A673 (cell line): Measurements from ENCODE around the gene CLASP2. TPM values are rescaled to one million over a fixed set of nuclear protein-coding genes. Genes with fewer than 3 reads are reported as not detected.

Experiments
- BruUV-seq: library from RNA; stranded (reverse); fragments of 400-500 nt; replicated peaks from 2 replicates; lab custom pipeline; 2021; lab: Mats Ljungman, UMichigan
- CTCF ChIA-PET: fragments of 300-600 bp; sonication (Branson Sonifier 250); formaldehyde crosslinking; loops from one replicate; lab custom pipeline; 2022; ENCODE audit warnings: antibody characterized with exemption; lab: Charles Lee
- POLR2A ChIA-PET: fragments of 300-600 bp; sonication (Branson Sonifier 250); formaldehyde crosslinking; loops from one replicate; lab custom pipeline; 2022; ENCODE audit warnings: antibody characterized with exemption; ENCODE audit not compliant: low non-redundant PET; lab: Charles Lee
- DNase-seq: peaks from one replicate; pipeline ENCODE4 v3.0.0-alpha.2; 2015; ENCODE audit warnings: low spot score
- H3K27ac ChIP-seq: fragments of 200-600 bp; sonication (generic); 2 replicates; pipeline ENCODE4 v1.5.1; 2016; ENCODE audit warnings: mixed run types, low read depth, mild to moderate bottlenecking, mixed read lengths, antibody characterized with exemption, low read length; ENCODE audit not compliant: poor library complexity, severe bottlenecking
- H3K27me3 ChIP-seq: fragments of 200-600 bp; sonication (generic); replicated peaks from 2 replicates; pipeline ENCODE4 v1.6.1; 2017; ENCODE audit warnings: mixed run types, low read depth, mild to moderate bottlenecking, mixed read lengths, antibody characterized with exemption, low read length; ENCODE audit not compliant: insufficient read depth, poor library complexity
- H3K36me3 ChIP-seq: fragments of 200-600 bp; sonication (generic); 2 replicates; pipeline ENCODE4 v1.6.1; 2016; ENCODE audit warnings: mixed run types, mild to moderate bottlenecking, mixed read lengths, antibody characterized with exemption, low read length; ENCODE audit not compliant: insufficient read depth, poor library complexity, severe bottlenecking
- H3K4me1 ChIP-seq: fragments of 200-600 bp; sonication (generic); 2 replicates; pipeline ENCODE4 v1.6.1; 2017; ENCODE audit warnings: mixed run types, mild to moderate bottlenecking, mixed read lengths, antibody characterized with exemption, low read length; ENCODE audit not compliant: insufficient read depth, poor library complexity, severe bottlenecking
- H3K4me3 ChIP-seq: fragments of 200-600 bp; sonication (generic); 2 replicates; pipeline ENCODE4 v1.5.1; 2016; ENCODE audit warnings: low read depth, mixed run types, mild to moderate bottlenecking, mixed read lengths, low read length; ENCODE audit not compliant: poor library complexity, severe bottlenecking
- H3K9me3 ChIP-seq: fragments of 200-600 bp; sonication (generic); 2 replicates; pipeline ENCODE4 v1.6.1; 2016; ENCODE audit warnings: mixed run types, low read depth, mild to moderate bottlenecking, mixed read lengths, antibody characterized with exemption, low read length; ENCODE audit not compliant: poor library complexity, severe bottlenecking
- CTCF ChIP-seq: fragments of 300-800, 200-600 bp; sonication (generic); conservative IDR thresholded peaks from 2 replicates; pipeline ENCODE4 v1.5.1; 2017; ENCODE audit warnings: low read depth, mild to moderate bottlenecking, antibody characterized with exemption, low read length, moderate library complexity, mixed read lengths
- EZH2 ChIP-seq: fragments of 200-600 bp; sonication (generic); IDR thresholded peaks from 2 replicates; pipeline ENCODE4 v1.6.1; 2017; ENCODE audit warnings: borderline replicate concordance, low read depth, mild to moderate bottlenecking, mixed read lengths, antibody characterized with exemption, low read length; ENCODE audit not compliant: poor library complexity, severe bottlenecking
- intact Hi-C: fragments of 100-400 bp; cut with micrococcal nuclease; formaldehyde crosslinking; loops from one replicate; pipeline ENCODE4 v1.10.0; 2022; ENCODE audit not compliant: unreplicated experiment
- total RNA-seq: library from RNA; stranded (reverse); gene quantifications from 2 replicates; pipeline ENCODE4 v1.2.3, GENCODE V29; 2021

Gene CLASP2
- total RNA-seq, 1 experiment from 2014 or later: 67.4 TPM

DNA sequence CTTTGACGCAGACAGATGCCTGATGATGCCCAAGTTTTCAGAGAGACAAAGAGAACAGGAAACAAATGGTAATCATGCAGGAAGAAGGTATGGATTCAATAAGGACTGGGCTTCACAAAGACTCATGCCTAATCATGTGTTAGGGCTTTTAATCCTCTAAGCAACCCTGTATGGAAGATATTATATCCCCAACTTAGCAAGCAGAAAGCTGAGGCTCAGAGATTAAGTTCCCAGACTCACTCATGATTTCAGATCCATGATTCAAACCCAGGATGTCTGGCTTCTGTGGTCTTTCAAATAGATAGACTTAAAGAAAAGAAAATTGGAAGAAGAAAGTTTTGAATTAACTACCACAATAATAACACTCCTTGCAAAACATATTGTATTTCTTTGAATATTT lies 4.1 kb upstream of the CLASP2 start:
- peak; percentile 59 for DNase-seq
- H3K9me3 ChIP-seq: no peaks in the 10 kb centered on the region
- no TSS peak for BruUV-seq
- CTCF ChIA-PET: no interaction called here
- no peak overlapping the region for H3K4me3 ChIP-seq
- no peaks in the 10 kb centered on the region for H3K36me3 ChIP-seq
- peaks cover 5% of the 10 kb centered on the region for H3K4me1 ChIP-seq
- intact Hi-C loops: no loop called here
- TF ChIP-seq CTCF: no peak
- no peak for TF ChIP-seq EZH2
- no peak overlapping the region for H3K27ac ChIP-seq
- POLR2A ChIA-PET: no interaction called here
- no peaks in the 10 kb centered on the region for H3K27me3 ChIP-seq

- BruUV-seq: TSS peak; percentile 97
- no peak for DNase-seq
- ChIA-PET POLR2A (no interaction called here), CTCF (no interaction called here)
- H3K27me3 ChIP-seq: no peaks in the 10 kb centered on the region
- no peak for TF ChIP-seq CTCF
- no peak for TF ChIP-seq EZH2
- peak overlapping the region; percentile 95 for H3K27ac ChIP-seq
- no peaks in the 10 kb centered on the region for H3K9me3 ChIP-seq
- H3K4me1 ChIP-seq: peaks cover 17% of the 10 kb centered on the region
- intact Hi-C loops: loop anchor here (10.0 kb wide), 1 partner anchor 584 kb away; no protein-coding TSS in a partner anchor
- H3K4me3 ChIP-seq: peak overlapping the region; percentile 80
- H3K36me3 ChIP-seq: no peaks in the 10 kb centered on the region
These were observed 497 bp upstream of the CLASP2 start for GRCh38 chr3:33718595-33718907.

DNA sequence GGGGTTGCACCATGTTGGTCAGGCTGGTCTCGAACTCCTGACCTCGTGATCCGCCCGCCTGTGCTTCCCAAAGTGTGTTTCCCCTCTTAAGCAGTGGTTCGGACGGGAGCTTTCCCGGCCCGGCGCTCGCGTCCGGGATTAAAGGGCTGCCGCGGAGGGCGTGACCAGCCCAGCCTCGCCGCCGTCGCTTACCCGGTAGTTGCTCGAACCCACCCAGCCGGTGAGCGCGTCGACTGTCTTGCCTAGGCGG lies 513 bp downstream of the CLASP2 start:
- intact Hi-C loops: loop anchor here (2.0 to 10.0 kb wide), 2 partner anchors 81 to 583 kb away; no protein-coding TSS in a partner anchor
- Histone ChIP-seq H3K27me3 (no peaks in the 10 kb centered on the region), H3K36me3 (no peaks in the 10 kb centered on the region), H3K27ac (peak overlapping the region; percentile 95), H3K4me1 (peaks cover 17% of the 10 kb centered on the region), H3K4me3 (peak overlapping the region; percentile 80), H3K9me3 (no peaks in the 10 kb centered on the region)
- peak; percentile 70 for DNase-seq
- ChIA-PET CTCF (no interaction called here), POLR2A (no interaction called here)
- TF ChIP-seq EZH2 (no peak), CTCF (no peak)
- no TSS peak for BruUV-seq
